DOHH2 (cell line): ENCODE data around the gene HIVEP3.

Experiments used
- CTCF ChIP-seq: fragments of 200-600 bp; sonication (generic); IDR thresholded peaks from one replicate; pipeline ENCODE4 v1.5.1; 2014; ENCODE audit warnings: antibody characterized with exemption, mild to moderate bottlenecking, low read depth, low read length; ENCODE audit not compliant: poor library complexity, severe bottlenecking
- EZH2phosphoT487 ChIP-seq: fragments of 200-600 bp; sonication (generic); IDR thresholded peaks from 2 replicates; pipeline ENCODE4 v1.6.1; 2017; ENCODE audit warnings: borderline replicate concordance, mild to moderate bottlenecking, antibody characterized with exemption, low read length, moderate library complexity, mixed read lengths

GRCh38 chr1:41479808-41480160, 438.9 kb downstream of the HIVEP3 start:
- TF ChIP-seq EZH2phosphoT487 (no peak), CTCF (no peak)
